Measurements from ENCODE around the gene EXD1. TPM values are rescaled to one million over a fixed set of nuclear protein-coding genes. Genes with fewer than 3 reads are reported as not detected.

EXD1 gene
- total and polyA plus RNA-seq, 2 of the 13 experiments (the other 11 are each of a cell fraction or from before 2014, with no cell fraction given) = not detected

- TF ChIP-seq AKNA (CRISPR knock-in tag; IDR thresholded peaks at IDR 0.05; ENCODE audit: borderline replicate concordance) (peak; percentile 78; the same call in 1 of the 2 replicates), ZNF7 (CRISPR knock-in tag; IDR thresholded peaks at IDR 0.05) (no peak; the same call in 1 of the 2 replicates), ZNF138 (CRISPR knock-in tag; IDR thresholded peaks at IDR 0.05; ENCODE audit: low read depth) (peak; percentile 83), ZFAT (CRISPR knock-in tag; conservative IDR thresholded peaks at IDR 0.05) (peak; percentile 38; the same call in 1 of the 2 replicates), SPEN (CRISPR knock-in tag; IDR thresholded peaks at IDR 0.05; ENCODE audit: low read depth) (peak; percentile 80), ZBTB21 (CRISPR knock-in tag; IDR thresholded peaks at IDR 0.05) (no peak), ZSCAN5A (CRISPR knock-in tag; IDR thresholded peaks at IDR 0.05; ENCODE audit: borderline replicate concordance) (peak; percentile 26; the same call in 1 of the 2 replicates), SNAPC5 (CRISPR knock-in tag; IDR thresholded peaks at IDR 0.05; ENCODE audit: borderline replicate concordance) (0 out of 2 replicates have a peak, but pooled peaks have one; percentile 25), ZNF18 (CRISPR knock-in tag; IDR thresholded peaks at IDR 0.05; ENCODE audit: insufficient replicate concordance) (peak; percentile 90), ZNF841 (CRISPR knock-in tag; IDR thresholded peaks at IDR 0.05; ENCODE audit: borderline replicate concordance) (no peak), ADNP (CRISPR knock-in tag; IDR thresholded peaks at IDR 0.05) (no peak), ZNF136 (CRISPR knock-in tag; IDR thresholded peaks at IDR 0.05; ENCODE audit: low read depth) (peak; percentile 55; the same call in 1 of the 2 replicates), THAP8 (CRISPR knock-in tag; IDR thresholded peaks at IDR 0.05; ENCODE audit: borderline replicate concordance) (peak; percentile 81; the same call in 1 of the 2 replicates), ZBED4 (CRISPR knock-in tag; IDR thresholded peaks at IDR 0.05; ENCODE audit: borderline replicate concordance) (peak; percentile 96)
These were observed at the start of gene EXD1, which contains the start of gene CHP1 (continued) for GRCh38 chr15:41230650-41231421.

Measured in HepG2 (cell line).